Measurements from ENCODE around the gene CPT2. TPM values are rescaled to one million over a fixed set of nuclear protein-coding genes. Genes with fewer than 3 reads are reported as not detected.
"Not testable (repeated sequence)": the region's sequence is repeated elsewhere in the genome, so short reads cannot be mapped to it uniquely, and the experiment has no call there.

The CPT2 gene
- polyA plus RNA-seq, 2 donors, result 8.2 to 16.5 TPM

GRCh38 chr1:53180226-53180625, 16.4 kb upstream of the CPT2 start:
- Histone ChIP-seq H3K4me3 (ENCODE audit: low read depth in 1 of 2, low read length in 2 of 2) (no peak overlapping the region), H3K4me1 (ENCODE audit: control insufficient read depth in 2 of 2, insufficient read depth in 2 of 2, low read length in 1 of 2) (peaks cover 0 to 2% of the 10 kb centered on the region in 2 donors)
- 85 to 95% methylated on average over 2 of the region's 2 CpGs for WGBS, 2 donors

GRCh38 chr1:53180951-53181350, 15.7 kb upstream of the CPT2 start:
- no peaks in the 10 kb centered on the region for H3K27me3 ChIP-seq (ENCODE audit: control insufficient read depth in 1 of 2, insufficient read depth in 2 of 2, low read length in 2 of 2)
- H3K9me3 ChIP-seq (ENCODE audit: control insufficient read depth in 2 of 2, insufficient read depth in 1 of 2, low read depth in 1 of 2, low read length in 1 of 2), result no peaks in the 10 kb centered on the region
- no peak overlapping the region for H3K27ac ChIP-seq (ENCODE audit: low read depth in 2 of 2, low read length in 1 of 2)
- H3K36me3 ChIP-seq (ENCODE audit: control insufficient read depth in 2 of 2, insufficient read depth in 2 of 2, low read length in 1 of 2), result no peaks in the 10 kb centered on the region
- no peak overlapping the region for H3K4me3 ChIP-seq (ENCODE audit: low read depth in 1 of 2, low read length in 2 of 2)
- peaks cover 0 to 2% of the 10 kb centered on the region in 2 donors for H3K4me1 ChIP-seq (ENCODE audit: control insufficient read depth in 2 of 2, insufficient read depth in 2 of 2, low read length in 1 of 2)
- WGBS, 2 donors, result 96% methylated on average over 5 of the region's 5 CpGs

More at GRCh38 chr1:53180226-53180625, 16.4 kb upstream of the CPT2 start:
- Histone ChIP-seq H3K27ac (ENCODE audit: low read depth in 2 of 2, low read length in 1 of 2) (no peak overlapping the region), H3K9me3 (ENCODE audit: control insufficient read depth in 2 of 2, insufficient read depth in 1 of 2, low read depth in 1 of 2, low read length in 1 of 2) (no peaks in the 10 kb centered on the region), H3K27me3 (ENCODE audit: control insufficient read depth in 1 of 2, insufficient read depth in 2 of 2, low read length in 2 of 2) (no peaks in the 10 kb centered on the region), H3K36me3 (ENCODE audit: control insufficient read depth in 2 of 2, insufficient read depth in 2 of 2, low read length in 1 of 2) (no peaks in the 10 kb centered on the region)

GRCh38 chr1:53182111-53182593, 14.5 kb upstream of the CPT2 start:
- Histone ChIP-seq H3K36me3 (ENCODE audit: control insufficient read depth in 2 of 2, insufficient read depth in 2 of 2, low read length in 1 of 2) (no peaks in the 10 kb centered on the region), H3K27ac (ENCODE audit: low read depth in 2 of 2, low read length in 1 of 2) (no peak overlapping the region), H3K4me1 (ENCODE audit: control insufficient read depth in 2 of 2, insufficient read depth in 2 of 2, low read length in 1 of 2) (no peaks in the 10 kb centered on the region), H3K27me3 (ENCODE audit: control insufficient read depth in 1 of 2, insufficient read depth in 2 of 2, low read length in 2 of 2) (no peaks in the 10 kb centered on the region), H3K4me3 (ENCODE audit: low read depth in 1 of 2, low read length in 2 of 2) (no peak overlapping the region), H3K9me3 (ENCODE audit: control insufficient read depth in 2 of 2, insufficient read depth in 1 of 2, low read depth in 1 of 2, low read length in 1 of 2) (no peaks in the 10 kb centered on the region)
- 21 to 23% methylated on average over 16 of the region's 16 CpGs for WGBS, 2 donors

- no peaks in the 10 kb centered on the region for H3K4me1 ChIP-seq (ENCODE audit: control insufficient read depth in 2 of 2, insufficient read depth in 2 of 2, low read length in 1 of 2)
- H3K27me3 ChIP-seq (ENCODE audit: control insufficient read depth in 1 of 2, insufficient read depth in 2 of 2, low read length in 2 of 2), result no peaks in the 10 kb centered on the region
- no peaks in the 10 kb centered on the region for H3K36me3 ChIP-seq (ENCODE audit: control insufficient read depth in 2 of 2, insufficient read depth in 2 of 2, low read length in 1 of 2)
- no peak overlapping the region for H3K4me3 ChIP-seq (ENCODE audit: low read depth in 1 of 2, low read length in 2 of 2)
- no peaks in the 10 kb centered on the region for H3K9me3 ChIP-seq (ENCODE audit: control insufficient read depth in 2 of 2, insufficient read depth in 1 of 2, low read depth in 1 of 2, low read length in 1 of 2)
- 59 to 62% methylated on average over 3 of the region's 3 CpGs for WGBS, 2 donors
- no peak overlapping the region for H3K27ac ChIP-seq (ENCODE audit: low read depth in 2 of 2, low read length in 1 of 2)
These were observed 13.9 kb upstream of the CPT2 start for GRCh38 chr1:53182716-53183094.

GRCh38 chr1:53183095-53183990, 13.3 kb upstream of the CPT2 start:
- H3K36me3 ChIP-seq (ENCODE audit: control insufficient read depth in 2 of 2, insufficient read depth in 2 of 2, low read length in 1 of 2), result no peaks in the 10 kb centered on the region
- no peaks in the 10 kb centered on the region for H3K4me1 ChIP-seq (ENCODE audit: control insufficient read depth in 2 of 2, insufficient read depth in 2 of 2, low read length in 1 of 2)
- H3K27me3 ChIP-seq (ENCODE audit: control insufficient read depth in 1 of 2, insufficient read depth in 2 of 2, low read length in 2 of 2), result no peaks in the 10 kb centered on the region
- H3K4me3 ChIP-seq (ENCODE audit: low read depth in 1 of 2, low read length in 2 of 2), result no peak overlapping the region
- no peak overlapping the region for H3K27ac ChIP-seq (ENCODE audit: low read depth in 2 of 2, low read length in 1 of 2)
- 55 to 70% methylated on average over 6 of the region's 6 CpGs for WGBS, 2 donors
- no peaks in the 10 kb centered on the region for H3K9me3 ChIP-seq (ENCODE audit: control insufficient read depth in 2 of 2, insufficient read depth in 1 of 2, low read depth in 1 of 2, low read length in 1 of 2)

- not testable (repeated sequence) for H3K27me3 ChIP-seq (ENCODE audit: control insufficient read depth in 1 of 2, insufficient read depth in 2 of 2, low read length in 2 of 2); H3K4me3 ChIP-seq (ENCODE audit: low read depth in 1 of 2, low read length in 2 of 2); H3K27ac ChIP-seq (ENCODE audit: low read depth in 2 of 2, low read length in 1 of 2); H3K4me1 ChIP-seq (ENCODE audit: control insufficient read depth in 2 of 2, insufficient read depth in 2 of 2, low read length in 1 of 2); H3K9me3 ChIP-seq (ENCODE audit: control insufficient read depth in 2 of 2, insufficient read depth in 1 of 2, low read depth in 1 of 2, low read length in 1 of 2); H3K36me3 ChIP-seq (ENCODE audit: control insufficient read depth in 2 of 2, insufficient read depth in 2 of 2, low read length in 1 of 2)
- WGBS, 2 donors, result 72 to 82% methylated on average over 2 of the region's 2 CpGs
These were observed 10.7 kb upstream of the CPT2 start for GRCh38 chr1:53185955-53186297.

- Histone ChIP-seq H3K27me3 (ENCODE audit: control insufficient read depth in 1 of 2, insufficient read depth in 2 of 2, low read length in 2 of 2) (no peaks in the 10 kb centered on the region), H3K36me3 (ENCODE audit: control insufficient read depth in 2 of 2, insufficient read depth in 2 of 2, low read length in 1 of 2) (no peaks in the 10 kb centered on the region), H3K9me3 (ENCODE audit: control insufficient read depth in 2 of 2, insufficient read depth in 1 of 2, low read depth in 1 of 2, low read length in 1 of 2) (no peaks in the 10 kb centered on the region), H3K27ac (ENCODE audit: low read depth in 2 of 2, low read length in 1 of 2) (no peak overlapping the region), H3K4me1 (ENCODE audit: control insufficient read depth in 2 of 2, insufficient read depth in 2 of 2, low read length in 1 of 2) (no peaks in the 10 kb centered on the region), H3K4me3 (ENCODE audit: low read depth in 1 of 2, low read length in 2 of 2) (no peak overlapping the region)
- 77 to 79% methylated on average over 3 of the region's 3 CpGs for WGBS, 2 donors
These were observed 10.1 kb upstream of the CPT2 start for GRCh38 chr1:53186533-53186932.

- WGBS, 2 donors, result 80% methylated on average over 1 of the region's 1 CpG
- no peaks in the 10 kb centered on the region for H3K36me3 ChIP-seq (ENCODE audit: control insufficient read depth in 2 of 2, insufficient read depth in 2 of 2, low read length in 1 of 2)
These were observed 9.2 kb upstream of the CPT2 start for GRCh38 chr1:53187401-53187800.

GRCh38 chr1:53188099-53188498, 8.5 kb upstream of the CPT2 start:
- Histone ChIP-seq H3K9me3 (ENCODE audit: control insufficient read depth in 2 of 2, insufficient read depth in 1 of 2, low read depth in 1 of 2, low read length in 1 of 2) (no peaks in the 10 kb centered on the region), H3K27me3 (ENCODE audit: control insufficient read depth in 1 of 2, insufficient read depth in 2 of 2, low read length in 2 of 2) (no peaks in the 10 kb centered on the region), H3K27ac (ENCODE audit: low read depth in 2 of 2, low read length in 1 of 2) (no peak overlapping the region), H3K4me3 (ENCODE audit: low read depth in 1 of 2, low read length in 2 of 2) (no peak overlapping the region), H3K4me1 (ENCODE audit: control insufficient read depth in 2 of 2, insufficient read depth in 2 of 2, low read length in 1 of 2) (no peaks in the 10 kb centered on the region), H3K36me3 (ENCODE audit: control insufficient read depth in 2 of 2, insufficient read depth in 2 of 2, low read length in 1 of 2) (no peaks in the 10 kb centered on the region)
- WGBS, 2 donors, result 81 to 83% methylated on average over 4 of the region's 4 CpGs

More at GRCh38 chr1:53187401-53187800, 9.2 kb upstream of the CPT2 start:
- Histone ChIP-seq H3K27me3 (ENCODE audit: control insufficient read depth in 1 of 2, insufficient read depth in 2 of 2, low read length in 2 of 2) (no peaks in the 10 kb centered on the region), H3K4me3 (ENCODE audit: low read depth in 1 of 2, low read length in 2 of 2) (no peak overlapping the region), H3K9me3 (ENCODE audit: control insufficient read depth in 2 of 2, insufficient read depth in 1 of 2, low read depth in 1 of 2, low read length in 1 of 2) (no peaks in the 10 kb centered on the region), H3K27ac (ENCODE audit: low read depth in 2 of 2, low read length in 1 of 2) (no peak overlapping the region), H3K4me1 (ENCODE audit: control insufficient read depth in 2 of 2, insufficient read depth in 2 of 2, low read length in 1 of 2) (no peaks in the 10 kb centered on the region)

GRCh38 chr1:53189061-53189460, 7.6 kb upstream of the CPT2 start:
- no peaks in the 10 kb centered on the region for H3K4me1 ChIP-seq (ENCODE audit: control insufficient read depth in 2 of 2, insufficient read depth in 2 of 2, low read length in 1 of 2)
- 62 to 71% methylated on average over 5 of the region's 5 CpGs for WGBS, 2 donors
- H3K27ac ChIP-seq (ENCODE audit: low read depth in 2 of 2, low read length in 1 of 2), result no peak overlapping the region
- no peaks in the 10 kb centered on the region for H3K36me3 ChIP-seq (ENCODE audit: control insufficient read depth in 2 of 2, insufficient read depth in 2 of 2, low read length in 1 of 2)
- no peak overlapping the region for H3K4me3 ChIP-seq (ENCODE audit: low read depth in 1 of 2, low read length in 2 of 2)
- H3K27me3 ChIP-seq (ENCODE audit: control insufficient read depth in 1 of 2, insufficient read depth in 2 of 2, low read length in 2 of 2), result no peaks in the 10 kb centered on the region
- no peaks in the 10 kb centered on the region for H3K9me3 ChIP-seq (ENCODE audit: control insufficient read depth in 2 of 2, insufficient read depth in 1 of 2, low read depth in 1 of 2, low read length in 1 of 2)
